HUDEP-2 (cell line): ENCODE measurements around the gene BTBD8.
"Not testable (repeated sequence)": the region's sequence is repeated elsewhere in the genome, so short reads cannot be mapped to it uniquely, and the experiment has no call there.

Experiments used
- DNase-seq, 76 experiments: peaks; one replicate each; lab custom pipeline; 2025; ENCODE audit not compliant: unreplicated experiment in 76 of 76; lab: John Stamatoyannopoulos, UW

The BTBD8 gene

GRCh38 chr1:92080128-92080985 lies at the start of gene BTBD8:
TSS of gene BTBD8 (plus strand) at chr1:92080345. CDS start at chr1:92080572, 227 bp downstream.
- DNase-seq: peak in 72 of 76 experiments; percentile 7 to 85 (median 64)

GRCh38 chr1:92030656-92031107 lies 49.5 kb upstream of the BTBD8 start:
- peak in 1 of 76 experiments; percentile 1 for DNase-seq

GRCh38 chr1:92031281-92032110 lies 48.6 kb upstream of the BTBD8 start:
- DNase-seq: no peak

- DNase-seq: no peak
Measured at GRCh38 chr1:92037400-92037799, 42.7 kb upstream of the BTBD8 start.

GRCh38 chr1:92038695-92039346 lies 41.3 kb upstream of the BTBD8 start:
- no peak for DNase-seq

- DNase-seq: no peak
Measured at GRCh38 chr1:92040971-92041370, 39.2 kb upstream of the BTBD8 start.

GRCh38 chr1:92043621-92044020 lies 36.5 kb upstream of the BTBD8 start:
- DNase-seq: no peak

GRCh38 chr1:92045766-92046495 lies 34.2 kb upstream of the BTBD8 start:
- DNase-seq: no peak

GRCh38 chr1:92051948-92052347 lies 28.2 kb upstream of the BTBD8 start:
- no peak for DNase-seq

- DNase-seq: no peak
Measured at GRCh38 chr1:92065042-92065441, 15.1 kb upstream of the BTBD8 start.

- no peak for DNase-seq
Measured at GRCh38 chr1:92066321-92066720, 13.8 kb upstream of the BTBD8 start.

- DNase-seq: no peak
Measured at GRCh38 chr1:92070892-92071291, 9.3 kb upstream of the BTBD8 start.

- not testable (repeated sequence) for DNase-seq
Measured at GRCh38 chr1:92074446-92074845, 5.7 kb upstream of the BTBD8 start.

GRCh38 chr1:92075311-92075710 lies 4.8 kb upstream of the BTBD8 start, which contains the start of gene SETSIP:
TSS of gene SETSIP (minus strand) at chr1:92075411. CDS start at chr1:92075411, 0 bp downstream.
- no peak for DNase-seq

GRCh38 chr1:92076363-92076762 lies 3.8 kb upstream of the BTBD8 start:
- no peak for DNase-seq

GRCh38 chr1:92078077-92078476 lies 2.1 kb upstream of the BTBD8 start:
- DNase-seq: not testable (repeated sequence)

- no peak for DNase-seq
Measured at GRCh38 chr1:92079441-92079840, 704 bp upstream of the BTBD8 start.

GRCh38 chr1:92081031-92081430 lies 886 bp downstream of the BTBD8 start:
- no peak for DNase-seq

GRCh38 chr1:92084651-92085050 lies 4.5 kb downstream of the BTBD8 start:
- peak in 12 of 76 experiments; percentile 2 to 79 (median 18) for DNase-seq

GRCh38 chr1:92085727-92086126 lies 5.6 kb downstream of the BTBD8 start:
- DNase-seq: no peak
